ENCODE results near the gene RCN2.

DNA sequence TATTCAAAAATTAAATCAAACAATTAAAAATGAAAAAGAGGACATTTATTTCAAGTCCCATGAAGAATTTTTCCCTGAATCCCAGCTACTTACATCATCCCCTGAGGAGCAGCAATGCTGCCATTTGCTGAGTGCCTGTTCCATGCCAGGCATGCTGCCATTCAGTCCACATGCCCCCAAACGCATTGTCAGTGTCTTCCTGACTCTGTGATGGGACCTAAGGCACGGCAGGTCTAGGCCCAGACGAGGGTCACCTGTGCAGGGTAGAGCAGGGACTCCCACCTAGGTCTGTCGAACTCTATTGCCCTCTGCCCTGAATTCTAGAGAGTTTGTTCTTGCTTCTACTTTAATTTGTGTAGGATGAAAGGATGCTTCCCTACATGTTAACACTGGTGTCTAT is 70.4 kb downstream of the RCN2 start:
- TF ChIP-seq POLR2AphosphoS5 (IDR thresholded peaks at IDR 0.05; ENCODE audit: borderline replicate concordance, low read depth, low read length) (no peak), EZH2 (IDR thresholded peaks at IDR 0.05) (no peak)
